ENCODE measurements around the gene LRAT.
"Not testable (repeated sequence)": the region's sequence is repeated elsewhere in the genome, so short reads cannot be mapped to it uniquely, and the experiment has no call there.

LRAT gene
- 0 to 3.7 (median 0) reads per million in 17 experiments for total RNA-seq

- peak in 3 of 4 experiments; percentile 22 to 48 (median 25) for DNase-seq
Observed at GRCh38 chr4:154743683-154744340, at the start of gene LRAT. Gene LRAT, plus strand, starts transcription at chr4:154744000. Its CDS starts 327 bp downstream, at chr4:154744327.

- no peak for DNase-seq
Observed at GRCh38 chr4:154707877-154708276, 35.9 kb upstream of the LRAT start.

- no peak for DNase-seq
Observed at GRCh38 chr4:154709550-154709949, 34.2 kb upstream of the LRAT start.

- DNase-seq: no peak
Observed at GRCh38 chr4:154711522-154711921, 32.3 kb upstream of the LRAT start.

- no peak for DNase-seq
Observed at GRCh38 chr4:154714339-154715040, 29.3 kb upstream of the LRAT start.

- no peak for DNase-seq
Observed at GRCh38 chr4:154719087-154719486, 24.7 kb upstream of the LRAT start.

- no peak for DNase-seq
Observed at GRCh38 chr4:154720123-154720522, 23.7 kb upstream of the LRAT start.

- no peak for DNase-seq
Observed at GRCh38 chr4:154720618-154721267, 23.1 kb upstream of the LRAT start.

- no peak for DNase-seq
Observed at GRCh38 chr4:154722262-154722661, 21.5 kb upstream of the LRAT start.

GRCh38 chr4:154723601-154724000 is 20.2 kb upstream of the LRAT start:
- DNase-seq: not testable (repeated sequence)

GRCh38 chr4:154727540-154727939 is 16.3 kb upstream of the LRAT start:
- no peak for DNase-seq

- DNase-seq: peak in 1 of 4 experiments; percentile 2
Observed at GRCh38 chr4:154731756-154732155, 12.0 kb upstream of the LRAT start.

GRCh38 chr4:154732669-154733068 is 11.1 kb upstream of the LRAT start:
- no peak for DNase-seq

- DNase-seq: no peak
Observed at GRCh38 chr4:154736770-154737169, 7.0 kb upstream of the LRAT start.

GRCh38 chr4:154738426-154738825 is 5.4 kb upstream of the LRAT start:
- no peak for DNase-seq

GRCh38 chr4:154739111-154739510 is 4.7 kb upstream of the LRAT start:
- DNase-seq: no peak

- no peak for DNase-seq
Observed at GRCh38 chr4:154740462-154740861, 3.3 kb upstream of the LRAT start.

- DNase-seq: no peak
Observed at GRCh38 chr4:154741131-154741665, 2.6 kb upstream of the LRAT start.

- no peak for DNase-seq
Observed at GRCh38 chr4:154741922-154742850, 1.6 kb upstream of the LRAT start.

- DNase-seq: no peak
Observed at GRCh38 chr4:154744341-154744926, 634 bp downstream of the LRAT start.

GRCh38 chr4:154757713-154758112 is 13.9 kb downstream of the LRAT start:
- DNase-seq: no peak

GRCh38 chr4:154760895-154761294 is 17.1 kb downstream of the LRAT start:
- no peak for DNase-seq
